Activated CD8-positive, alpha-beta memory T cell treated with anti-CD3 and anti-CD28 coated beads for 36 hours (primary cell): ENCODE measurements around the gene CPNE8. TPM values are rescaled to one million over a fixed set of nuclear protein-coding genes. Genes with fewer than 3 reads are reported as not detected.
"Not testable (repeated sequence)": the region's sequence is repeated elsewhere in the genome, so short reads cannot be mapped to it uniquely, and the experiment has no call there.

ENCODE experiments used
- CTCF ChIA-PET: fragments of 350-600 bp; sonication (Branson Sonifier 250); formaldehyde crosslinking; loops from one replicate; lab custom pipeline; 2021; ENCODE audit warnings: antibody characterized with exemption; lab: Charles Lee
- POLR2A ChIA-PET: fragments of 350-600 bp; sonication (Branson Sonifier 250); formaldehyde crosslinking; loops from one replicate; lab custom pipeline; 2021; ENCODE audit warnings: antibody characterized with exemption; lab: Charles Lee
- total RNA-seq, 2 experiments: library from RNA; stranded (reverse); gene quantifications; one replicate each; pipeline ENCODE4 v1.2.3, GENCODE V29; 2021

CPNE8 gene
- total RNA-seq, 2 experiments from 2014 or later: 3.6 to 5.6 TPM

- ChIA-PET CTCF (no interaction called here), POLR2A (no interaction called here)
Observed at GRCh38 chr12:38761111-38761510, 144.3 kb downstream of the CPNE8 start.

GRCh38 chr12:38759621-38760020 is 145.8 kb downstream of the CPNE8 start:
- POLR2A ChIA-PET: no interaction called here
- CTCF ChIA-PET: no interaction called here

GRCh38 chr12:38746744-38747143 is 158.6 kb downstream of the CPNE8 start:
- POLR2A ChIA-PET: no interaction called here

GRCh38 chr12:38745601-38746000 is 159.8 kb downstream of the CPNE8 start:
- ChIA-PET CTCF (no interaction called here), POLR2A (no interaction called here)

More at GRCh38 chr12:38746744-38747143, 158.6 kb downstream of the CPNE8 start:
- CTCF ChIA-PET: no interaction called here

GRCh38 chr12:38744041-38744440 is 161.3 kb downstream of the CPNE8 start:
- CTCF ChIA-PET: no interaction called here
- POLR2A ChIA-PET: no interaction called here

- POLR2A ChIA-PET: not testable (repeated sequence)
Observed at GRCh38 chr12:38742496-38742895, 162.9 kb downstream of the CPNE8 start.

GRCh38 chr12:38736821-38737220 is 168.6 kb downstream of the CPNE8 start:
- ChIA-PET CTCF (no interaction called here), POLR2A (no interaction called here)

More at GRCh38 chr12:38742496-38742895, 162.9 kb downstream of the CPNE8 start:
- CTCF ChIA-PET: not testable (repeated sequence)

- POLR2A ChIA-PET: no interaction called here
- CTCF ChIA-PET: no interaction called here
Observed at GRCh38 chr12:38732761-38733160, 172.6 kb downstream of the CPNE8 start.

- ChIA-PET CTCF (no interaction called here), POLR2A (interaction anchor here (0.6 kb wide), 1 partner anchor 166 kb away, joined by 3 read pairs; no protein-coding TSS in a partner anchor)
Observed at GRCh38 chr12:38728894-38729293, 176.5 kb downstream of the CPNE8 start.

GRCh38 chr12:38721611-38722252 is 183.7 kb downstream of the CPNE8 start:
- POLR2A ChIA-PET: no interaction called here
- CTCF ChIA-PET: interaction anchor here (0.6 kb wide), 1 partner anchor 12 kb away, joined by 3 read pairs; no protein-coding TSS in a partner anchor

GRCh38 chr12:38720661-38721060 is 184.7 kb downstream of the CPNE8 start:
- POLR2A ChIA-PET: no interaction called here
- CTCF ChIA-PET: no interaction called here

GRCh38 chr12:38713294-38713693 is 192.1 kb downstream of the CPNE8 start:
- ChIA-PET CTCF (no interaction called here), POLR2A (no interaction called here)

GRCh38 chr12:38711054-38711453 is 194.3 kb downstream of the CPNE8 start:
- POLR2A ChIA-PET: interaction anchor here (0.6 kb wide), 1 partner anchor 135 kb away, joined by 5 read pairs; no protein-coding TSS in a partner anchor
- CTCF ChIA-PET: no interaction called here

GRCh38 chr12:38708466-38708865 is 196.9 kb downstream of the CPNE8 start:
- POLR2A ChIA-PET: no interaction called here
- CTCF ChIA-PET: no interaction called here

- ChIA-PET POLR2A (no interaction called here), CTCF (no interaction called here)
Observed at GRCh38 chr12:38707648-38708047, 197.7 kb downstream of the CPNE8 start.

- ChIA-PET POLR2A (no interaction called here), CTCF (no interaction called here)
Observed at GRCh38 chr12:38697289-38697688, 208.1 kb downstream of the CPNE8 start.

GRCh38 chr12:38695057-38695456 is 210.3 kb downstream of the CPNE8 start:
- CTCF ChIA-PET: no interaction called here
- POLR2A ChIA-PET: no interaction called here

- ChIA-PET CTCF (no interaction called here), POLR2A (no interaction called here)
Observed at GRCh38 chr12:38691164-38691563, 214.2 kb downstream of the CPNE8 start.

GRCh38 chr12:38690646-38691045 is 214.7 kb downstream of the CPNE8 start:
- ChIA-PET POLR2A (no interaction called here), CTCF (no interaction called here)

GRCh38 chr12:38689704-38690103 is 215.7 kb downstream of the CPNE8 start:
- POLR2A ChIA-PET: no interaction called here
- CTCF ChIA-PET: no interaction called here

GRCh38 chr12:38689195-38689594 is 216.2 kb downstream of the CPNE8 start:
- CTCF ChIA-PET: no interaction called here
- POLR2A ChIA-PET: no interaction called here

GRCh38 chr12:38682521-38682920 is 222.9 kb downstream of the CPNE8 start:
- POLR2A ChIA-PET: no interaction called here
- CTCF ChIA-PET: no interaction called here
